HAP-1 (cell line): ENCODE results near the gene ZMYND12.

ENCODE experiments used
- DNase-seq, 2 experiments: peaks; one replicate each; pipeline ENCODE4 v3.0.0-alpha.2; 2016 to 2020; ENCODE audit warnings: low spot score in 2 of 2
- H3K27me3 ChIP-seq: fragments of 250-450 bp; sonication (Bioruptor Pico); 2 replicates; pipeline ENCODE4 v1.5.1; 2020; ENCODE audit warnings: low read depth, mild to moderate bottlenecking, moderate library complexity
- H3K36me3 ChIP-seq: fragments of 250-450 bp; sonication (Bioruptor Pico); replicated peaks from 2 replicates; pipeline ENCODE4 v1.5.1; 2020; ENCODE audit warnings: mild to moderate bottlenecking
- H3K4me1 ChIP-seq: fragments of 250-450 bp; sonication (Bioruptor Pico); 2 replicates; pipeline ENCODE4 v1.5.1; 2020; ENCODE audit warnings: mild to moderate bottlenecking
- H3K4me3 ChIP-seq: fragments of 250-450 bp; sonication (Bioruptor Pico); 2 replicates; pipeline ENCODE4 v1.5.1; 2020; ENCODE audit warnings: mild to moderate bottlenecking, moderate library complexity
- H3K9me3 ChIP-seq: fragments of 250-450 bp; sonication (Bioruptor Pico); 2 replicates; pipeline ENCODE4 v1.5.1; 2020; ENCODE audit warnings: mild to moderate bottlenecking, moderate library complexity
- in situ Hi-C: fragments of 300-500 bp; cut with MboI; formaldehyde crosslinking; loops from 3 replicates; pipeline ENCODE4 v1.14.3; 2020; ENCODE audit warnings: low sequenced_read_pairs, inconsistent platforms, mixed read lengths

Gene ZMYND12

DNA sequence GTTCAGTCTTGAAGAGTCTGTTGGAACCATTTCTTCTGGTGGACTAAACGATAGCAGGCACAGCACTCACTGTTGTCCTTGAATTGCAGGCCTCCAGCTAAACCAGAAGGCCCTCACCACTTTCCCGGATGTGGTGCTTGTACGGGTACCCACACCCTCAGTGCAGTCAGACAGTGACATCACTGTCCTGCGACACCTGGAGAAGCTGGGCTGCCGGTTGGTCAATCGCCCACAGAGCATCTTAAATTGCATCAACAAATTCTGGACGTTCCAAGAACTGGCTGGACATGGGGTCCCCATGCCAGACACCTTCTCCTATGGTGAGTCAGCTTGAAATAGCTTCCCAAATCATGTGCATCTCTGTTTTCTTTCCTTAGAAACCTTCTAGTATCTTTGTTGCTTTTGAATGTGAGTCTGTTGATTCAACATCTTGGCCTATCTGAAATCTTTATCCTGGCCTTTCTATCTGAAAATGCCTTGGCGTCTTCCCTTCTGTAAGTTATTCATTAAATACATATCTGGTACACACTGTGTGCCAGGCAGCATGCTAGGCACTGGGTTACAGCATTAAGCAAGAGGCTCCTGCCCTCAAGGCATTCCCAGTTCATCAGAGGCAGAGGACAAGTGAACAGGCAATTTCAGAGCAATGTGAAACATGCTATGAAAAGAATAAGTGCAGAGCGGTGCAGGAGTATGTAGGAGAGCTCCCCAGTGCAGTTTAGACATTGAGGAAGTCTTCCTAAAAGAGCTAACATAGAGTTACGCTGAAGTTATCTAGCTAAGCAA, 56.3 kb downstream of the ZMYND12 start:
- Histone ChIP-seq H3K9me3 (no peaks in the 10 kb centered on the region), H3K4me3 (no peak overlapping the region), H3K36me3 (no peaks in the 10 kb centered on the region), H3K27me3 (no peaks in the 10 kb centered on the region), H3K4me1 (no peaks in the 10 kb centered on the region)
- no peak for DNase-seq
- in situ Hi-C loops, result no loop called here

DNA sequence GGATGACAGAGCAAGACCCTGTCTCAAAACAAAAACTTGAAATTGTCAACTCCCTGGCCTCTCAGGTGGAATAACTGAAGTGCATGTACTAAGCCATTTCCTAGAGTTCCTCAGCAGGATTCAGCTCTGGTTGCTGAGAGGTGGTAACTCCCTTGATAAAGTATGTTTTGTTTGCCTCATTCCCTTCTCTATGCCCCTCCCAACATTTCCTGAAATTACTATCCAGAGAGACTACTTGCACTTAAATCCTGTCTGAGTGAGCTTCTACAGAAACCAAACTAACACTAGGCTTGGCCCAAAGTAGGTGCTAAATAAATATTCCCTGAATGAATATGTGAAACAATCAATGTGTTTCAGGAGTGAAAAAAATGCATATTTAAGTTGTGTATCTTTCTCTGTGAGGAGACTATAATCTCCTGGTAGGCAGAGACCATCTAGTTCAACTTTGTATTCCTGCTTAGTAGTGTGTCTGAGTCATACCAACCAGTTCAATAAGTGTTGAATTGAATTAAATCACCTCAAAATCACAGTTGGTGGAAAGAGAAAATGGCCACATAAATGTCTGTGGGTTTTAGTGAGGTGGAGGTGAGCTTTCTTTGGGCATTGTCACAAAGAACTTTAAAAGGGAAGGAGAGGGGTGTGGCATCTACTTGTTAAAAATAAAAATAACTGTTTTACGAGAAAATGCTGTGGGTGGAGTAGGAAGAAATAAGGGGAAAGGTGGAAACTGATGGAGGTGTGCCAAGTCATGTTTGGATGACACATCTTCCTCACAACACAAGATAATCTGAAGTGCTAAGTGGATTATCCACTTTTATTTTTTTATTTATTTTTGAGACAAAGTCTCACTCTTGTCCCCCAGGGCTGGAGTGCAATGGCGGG, 62.6 kb downstream of the ZMYND12 start:
- H3K9me3 ChIP-seq, result no peaks in the 10 kb centered on the region
- no peak for DNase-seq
- H3K36me3 ChIP-seq, result no peaks in the 10 kb centered on the region
- H3K4me1 ChIP-seq, result no peaks in the 10 kb centered on the region
- in situ Hi-C loops, result no loop called here
- no peak overlapping the region for H3K4me3 ChIP-seq
- H3K27me3 ChIP-seq, result no peaks in the 10 kb centered on the region

DNA sequence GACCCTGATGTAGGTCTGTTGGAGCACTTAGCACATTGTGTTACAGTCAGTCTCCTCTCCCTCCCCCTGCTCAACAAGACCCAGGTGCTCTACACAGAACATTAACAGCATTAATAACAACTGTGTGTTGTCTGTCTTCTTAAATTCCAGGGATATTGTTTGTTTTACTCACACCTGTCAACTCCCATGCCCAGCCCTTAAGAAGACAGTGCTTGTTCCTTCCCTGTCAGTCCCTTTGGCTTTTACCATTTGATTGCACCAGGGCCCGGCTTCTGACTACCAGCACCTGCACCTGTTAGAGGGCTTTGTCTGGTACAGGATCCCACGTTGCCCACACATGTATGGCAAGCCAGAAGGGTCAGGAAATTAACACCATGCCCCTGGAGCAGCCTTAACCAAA, 63.6 kb downstream of the ZMYND12 start:
- H3K36me3 ChIP-seq, result no peaks in the 10 kb centered on the region
- DNase-seq, result no peak

DNA sequence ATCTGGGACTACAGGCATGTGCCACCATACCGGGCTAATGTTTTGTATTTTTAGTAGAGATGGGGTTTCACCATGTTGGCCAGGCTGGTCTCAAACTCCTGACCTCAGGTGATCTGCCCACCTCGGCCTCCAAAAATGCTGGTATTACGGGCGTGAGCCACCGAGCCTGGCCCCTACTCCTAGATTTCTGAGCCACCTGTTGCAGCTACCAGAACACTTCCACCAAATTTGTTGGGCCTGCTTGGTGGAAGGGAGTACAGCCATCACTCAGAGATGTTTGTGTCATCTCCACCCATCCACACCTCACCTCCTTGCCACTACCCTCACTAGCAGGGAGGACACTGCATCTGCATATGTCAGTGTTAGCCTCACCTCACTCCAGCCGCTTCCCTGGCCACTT, 69.8 kb downstream of the ZMYND12 start:
- no peak overlapping the region for H3K4me3 ChIP-seq
- DNase-seq, result no peak
- H3K36me3 ChIP-seq, result no peaks in the 10 kb centered on the region
- in situ Hi-C loops, result no loop called here
- H3K4me1 ChIP-seq, result no peaks in the 10 kb centered on the region
- H3K27me3 ChIP-seq, result no peaks in the 10 kb centered on the region
- H3K9me3 ChIP-seq, result no peaks in the 10 kb centered on the region

More for the DNA sequence above, 63.6 kb downstream of the ZMYND12 start:
- no peaks in the 10 kb centered on the region for H3K4me1 ChIP-seq
- H3K27me3 ChIP-seq, result no peaks in the 10 kb centered on the region
- H3K9me3 ChIP-seq, result no peaks in the 10 kb centered on the region
- in situ Hi-C loops, result no loop called here
- H3K4me3 ChIP-seq, result no peak overlapping the region

- Histone ChIP-seq H3K4me1 (no peaks in the 10 kb centered on the region), H3K4me3 (no peak overlapping the region), H3K9me3 (no peaks in the 10 kb centered on the region), H3K36me3 (no peaks in the 10 kb centered on the region), H3K27me3 (no peaks in the 10 kb centered on the region)
- in situ Hi-C loops, result no loop called here
- no peak for DNase-seq
Measured at GRCh38 chr1:42385283-42385682, 70.5 kb downstream of the ZMYND12 start.

GRCh38 chr1:42381280-42381673, 74.5 kb downstream of the ZMYND12 start:
- in situ Hi-C loops, result no loop called here
- H3K4me3 ChIP-seq, result peak overlapping the region; percentile 46

GRCh38 chr1:42380586-42381279, 75.1 kb downstream of the ZMYND12 start, which contains the start of gene RIMKLA:
TSS of gene RIMKLA (plus strand) at chr1:42380792. CDS start at chr1:42380935, 143 bp downstream.
- H3K4me3 ChIP-seq, result peak within 1 kb of the TSS; percentile 46
- H3K36me3 ChIP-seq, result no peaks in the 10 kb centered on the region
- no peaks in the 10 kb centered on the region for H3K9me3 ChIP-seq
- peak; percentile 49 to 78 for DNase-seq
- no peaks in the 10 kb centered on the region for H3K27me3 ChIP-seq
- in situ Hi-C loops, result no loop called here
- H3K4me1 ChIP-seq, result peaks cover 3% of the 10 kb centered on the region

More at GRCh38 chr1:42381280-42381673, 74.5 kb downstream of the ZMYND12 start:
- DNase-seq, result no peak
- H3K4me1 ChIP-seq, result peaks cover 3% of the 10 kb centered on the region
- no peaks in the 10 kb centered on the region for H3K36me3 ChIP-seq
- H3K27me3 ChIP-seq, result no peaks in the 10 kb centered on the region
- no peaks in the 10 kb centered on the region for H3K9me3 ChIP-seq
